DOHH2 (cell line): Measurements from ENCODE around the gene TMEM259.

Experiments used
- CTCF ChIP-seq: fragments of 200-600 bp; sonication (generic); IDR thresholded peaks from one replicate; pipeline ENCODE4 v1.5.1; 2014; ENCODE audit warnings: antibody characterized with exemption, mild to moderate bottlenecking, low read depth, low read length; ENCODE audit not compliant: poor library complexity, severe bottlenecking
- EZH2phosphoT487 ChIP-seq: fragments of 200-600 bp; sonication (generic); IDR thresholded peaks from 2 replicates; pipeline ENCODE4 v1.6.1; 2017; ENCODE audit warnings: borderline replicate concordance, mild to moderate bottlenecking, antibody characterized with exemption, low read length, moderate library complexity, mixed read lengths

GRCh38 chr19:1010586-1011510 is 10.1 kb downstream of the TMEM259 start:
- TF ChIP-seq CTCF (no peak), EZH2phosphoT487 (no peak)
